Tongue (tissue), 2 donors: Measurements from ENCODE around the gene TMEM87B. TPM values are rescaled to one million over a fixed set of nuclear protein-coding genes. Genes with fewer than 3 reads are reported as not detected.
"Not testable (repeated sequence)": the region's sequence is repeated elsewhere in the genome, so short reads cannot be mapped to it uniquely, and the experiment has no call there.

Source experiments
- DNase-seq: peaks from one replicate; pipeline ENCODE4 v3.0.0-alpha.2; 2015
- total RNA-seq: library from RNA; depleted of rRNA; stranded (reverse); fragments of >200 nt; gene quantifications from one replicate; pipeline ENCODE4 v1.2.3, GENCODE V29; 2014

TMEM87B gene
- total RNA-seq, 1 donor from 2014 or later: 26.4 TPM

GRCh38 chr2:112133344-112133743, 78.3 kb downstream of the TMEM87B start:
- DNase-seq: no peak

DNA sequence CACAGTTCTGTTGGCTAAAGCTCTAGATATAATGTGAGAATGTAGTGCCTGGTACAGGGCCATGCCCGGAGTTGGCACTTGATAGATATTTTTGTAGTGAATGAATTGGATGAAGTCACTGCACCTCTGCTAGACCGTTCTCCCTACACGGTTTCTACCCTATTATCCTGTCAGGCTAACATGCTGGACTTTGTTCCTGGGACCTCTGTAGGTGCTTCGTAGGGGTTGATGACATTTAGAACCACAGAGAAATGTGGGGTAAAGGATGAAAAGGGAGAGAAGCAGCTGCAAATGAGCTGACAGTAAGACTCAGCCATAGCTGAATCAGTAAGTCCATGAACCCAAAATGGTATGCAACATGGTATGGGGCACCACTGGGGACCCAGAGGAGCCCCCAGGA, 79.1 kb downstream of the TMEM87B start:
- DNase-seq: no peak

- DNase-seq: no peak
Measured at GRCh38 chr2:112136096-112136495, 81.0 kb downstream of the TMEM87B start.

DNA sequence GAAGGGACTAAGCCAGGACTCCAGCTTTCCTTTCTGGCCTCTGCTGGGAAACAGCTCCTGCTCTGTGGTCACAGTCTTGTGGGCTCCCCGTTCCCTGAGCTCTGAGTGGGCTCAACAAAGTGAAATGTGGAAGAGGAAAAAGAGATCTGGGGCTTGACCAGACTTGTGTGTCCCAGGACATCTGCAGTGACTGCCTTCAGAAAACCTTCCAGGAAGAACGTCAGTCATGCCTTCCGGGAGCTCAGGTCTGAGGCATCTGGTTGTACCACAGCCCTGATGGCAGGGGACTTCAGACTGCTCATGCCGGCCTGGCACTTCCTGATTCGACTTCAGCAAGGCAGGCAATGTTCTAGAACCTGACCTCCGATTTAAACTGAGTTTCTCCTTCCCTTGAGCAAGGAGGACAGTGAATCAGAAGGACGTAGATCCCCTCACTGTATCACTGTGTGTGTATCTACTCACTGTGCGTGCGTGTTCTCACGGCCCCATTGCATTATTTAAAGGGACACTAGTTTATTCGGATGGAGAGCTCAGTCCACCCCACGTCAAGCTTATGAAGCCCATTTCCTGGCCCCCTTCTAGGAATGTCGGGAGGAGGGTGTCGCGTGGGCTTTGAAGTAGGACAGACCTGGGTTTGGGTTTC, 82.6 kb downstream of the TMEM87B start:
- DNase-seq: no peak

DNA sequence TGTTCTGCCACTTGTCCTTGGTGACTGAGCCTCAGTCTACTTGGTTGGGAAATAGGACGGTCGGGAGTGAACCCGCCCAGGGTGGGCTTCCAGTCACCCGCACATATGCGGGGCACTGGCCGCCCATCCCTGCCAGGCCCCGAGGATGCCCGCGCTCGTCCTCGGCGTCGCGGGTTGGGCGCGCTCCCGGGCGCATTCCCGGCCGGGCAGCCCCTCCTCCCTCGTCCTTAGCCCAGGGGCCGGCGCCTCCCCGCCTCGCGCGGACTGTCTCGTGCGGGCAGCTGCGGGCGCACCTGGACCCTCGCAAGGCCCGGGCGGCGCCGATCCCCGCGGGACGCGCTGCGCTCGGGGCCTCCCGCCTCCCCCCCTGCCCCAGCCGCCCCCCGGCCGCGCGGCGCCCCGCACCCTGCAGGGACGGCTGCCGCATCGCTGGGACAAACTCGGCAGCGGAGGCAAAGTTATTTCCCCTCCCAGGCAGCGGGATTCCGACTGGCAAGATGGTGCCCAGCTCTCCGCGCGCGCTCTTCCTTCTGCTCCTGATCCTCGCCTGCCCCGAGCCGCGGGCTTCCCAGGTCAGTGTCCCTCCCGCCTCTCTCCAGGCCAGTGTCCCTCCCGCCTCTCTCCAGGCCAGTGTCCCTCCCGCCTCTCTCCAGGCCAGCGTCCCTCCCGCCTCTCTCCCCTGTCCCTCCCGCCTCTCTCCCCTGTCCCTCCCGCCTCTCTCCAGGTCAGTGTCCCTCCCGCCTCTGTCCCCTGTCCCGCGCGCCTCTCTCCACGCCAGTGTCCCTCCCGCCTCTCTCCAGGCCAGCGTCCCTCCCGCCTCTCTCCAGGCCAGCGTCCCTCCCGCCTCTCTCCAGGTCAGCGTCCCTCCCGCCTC, 83.3 kb downstream of the TMEM87B start, which contains the start of gene FBLN7:
Gene FBLN7 (plus strand): TSS at position 227 of the 874 bp plus-strand sequence. CDS start 271 bp downstream, at position 498.
- peak; percentile 35 for DNase-seq

- DNase-seq: not testable (repeated sequence)
Measured at GRCh38 chr2:112139033-112139614, 84.1 kb downstream of the TMEM87B start.

DNA sequence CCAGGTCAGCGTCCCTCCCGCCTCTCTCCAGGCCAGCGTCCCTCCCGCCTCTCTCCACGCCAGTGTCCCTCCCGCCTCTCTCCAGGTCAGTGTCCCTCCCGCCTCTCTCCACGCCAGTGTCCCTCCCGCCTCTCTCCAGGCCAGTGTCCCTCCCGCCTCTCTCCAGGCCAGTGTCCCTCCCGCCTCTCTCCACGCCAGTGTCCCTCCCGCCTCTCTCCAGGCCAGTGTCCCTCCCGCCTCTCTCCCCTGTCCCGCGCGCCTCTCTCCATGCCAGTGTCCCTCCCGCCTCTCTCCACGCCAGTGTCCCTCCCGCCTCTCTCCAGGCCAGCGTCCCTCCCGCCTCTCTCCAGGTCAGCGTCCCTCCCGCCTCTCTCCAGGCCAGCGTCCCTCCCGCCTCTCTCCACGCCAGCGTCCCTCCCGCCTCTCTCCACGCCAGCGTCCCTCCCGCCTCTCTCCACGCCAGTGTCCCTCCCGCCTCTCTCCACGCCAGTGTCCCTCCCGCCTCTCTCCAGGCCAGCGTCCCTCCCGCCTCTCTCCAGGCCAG, 84.7 kb downstream of the TMEM87B start:
- not testable (repeated sequence) for DNase-seq

GRCh38 chr2:112140205-112140802, 85.2 kb downstream of the TMEM87B start:
- no peak for DNase-seq

DNA sequence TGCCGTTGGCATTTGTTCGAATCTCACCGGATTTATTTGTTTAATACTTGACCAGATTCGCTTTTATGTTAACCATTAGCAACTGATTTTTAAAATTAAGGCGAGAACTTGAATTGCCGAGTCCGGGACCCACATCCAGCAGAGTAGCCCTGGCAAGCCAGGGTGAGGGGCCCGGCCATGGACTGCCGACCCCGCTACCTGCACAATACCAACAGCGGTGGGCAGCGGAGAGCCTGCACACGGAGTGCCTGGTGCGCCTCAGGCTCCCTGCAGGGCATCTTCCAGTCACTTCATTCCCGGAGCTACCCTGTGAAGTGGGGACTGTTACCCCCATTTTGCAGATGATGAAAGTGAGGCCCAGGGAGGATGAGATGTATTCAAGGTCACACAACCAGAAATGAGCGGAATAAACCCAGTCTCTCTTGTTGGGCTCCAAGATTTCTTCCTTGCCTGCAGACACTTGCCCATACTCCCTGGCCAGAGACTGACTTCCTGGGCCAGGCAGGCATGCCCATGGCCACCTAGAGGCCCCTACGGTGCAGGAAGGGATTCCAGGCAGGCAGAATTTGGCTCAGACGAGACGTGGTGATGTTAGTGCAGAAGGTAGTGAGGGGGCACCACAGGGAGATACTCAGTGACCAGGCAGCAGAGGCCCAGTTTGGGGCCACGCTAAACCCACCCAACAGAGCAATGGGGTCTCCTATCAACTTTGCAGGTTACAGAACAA, 86.0 kb downstream of the TMEM87B start:
- no peak for DNase-seq

DNA sequence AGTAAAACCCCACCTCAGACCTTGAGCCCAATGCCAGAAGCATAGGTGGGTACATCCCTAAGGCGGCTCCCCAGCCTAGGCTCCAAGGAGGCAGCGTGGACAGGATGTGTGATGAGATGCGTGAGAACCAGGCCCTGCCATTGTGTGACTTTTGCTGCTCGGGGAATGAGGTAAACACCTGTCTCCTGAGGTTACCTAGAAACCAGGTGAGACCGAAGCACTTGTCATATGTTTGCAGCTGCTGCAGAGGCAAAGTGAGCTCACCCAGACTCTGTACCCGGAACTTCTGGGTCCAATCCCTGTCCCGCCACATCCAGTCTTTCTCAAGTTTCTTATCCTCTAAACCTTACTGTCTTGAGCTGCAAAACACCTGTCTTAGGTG, 86.5 kb downstream of the TMEM87B start:
- no peak for DNase-seq

DNA sequence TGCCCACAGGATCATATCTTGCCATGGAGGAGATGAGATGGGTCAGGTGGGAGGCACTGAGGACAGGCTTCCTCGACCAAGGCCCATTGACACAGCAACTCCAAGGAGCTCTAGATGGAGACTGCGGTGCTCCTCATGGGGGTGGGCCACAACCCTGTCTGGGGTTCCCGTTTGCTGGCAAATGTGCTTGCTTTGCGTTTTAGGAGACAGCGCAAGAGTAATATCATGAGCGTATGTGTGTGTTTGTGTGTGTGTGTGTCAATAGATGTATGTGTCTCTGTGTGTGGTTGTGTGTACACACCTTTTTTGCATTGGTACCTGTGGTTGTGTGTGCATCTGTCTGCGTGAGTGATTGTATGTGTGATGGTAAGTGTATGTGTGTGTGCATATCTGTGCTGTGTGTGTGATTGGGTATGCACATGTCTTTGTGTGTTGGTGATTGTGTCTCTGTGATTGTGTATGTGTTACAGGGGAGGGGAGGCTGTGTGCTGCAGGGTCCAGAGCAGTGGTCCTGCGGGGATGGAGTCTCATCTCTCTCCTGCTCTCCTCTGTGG, 87.5 kb downstream of the TMEM87B start:
- DNase-seq: no peak

GRCh38 chr2:112143150-112143549, 88.1 kb downstream of the TMEM87B start:
- DNase-seq: no peak

- DNase-seq: no peak
Measured at GRCh38 chr2:112144966-112145365, 89.9 kb downstream of the TMEM87B start.

DNA sequence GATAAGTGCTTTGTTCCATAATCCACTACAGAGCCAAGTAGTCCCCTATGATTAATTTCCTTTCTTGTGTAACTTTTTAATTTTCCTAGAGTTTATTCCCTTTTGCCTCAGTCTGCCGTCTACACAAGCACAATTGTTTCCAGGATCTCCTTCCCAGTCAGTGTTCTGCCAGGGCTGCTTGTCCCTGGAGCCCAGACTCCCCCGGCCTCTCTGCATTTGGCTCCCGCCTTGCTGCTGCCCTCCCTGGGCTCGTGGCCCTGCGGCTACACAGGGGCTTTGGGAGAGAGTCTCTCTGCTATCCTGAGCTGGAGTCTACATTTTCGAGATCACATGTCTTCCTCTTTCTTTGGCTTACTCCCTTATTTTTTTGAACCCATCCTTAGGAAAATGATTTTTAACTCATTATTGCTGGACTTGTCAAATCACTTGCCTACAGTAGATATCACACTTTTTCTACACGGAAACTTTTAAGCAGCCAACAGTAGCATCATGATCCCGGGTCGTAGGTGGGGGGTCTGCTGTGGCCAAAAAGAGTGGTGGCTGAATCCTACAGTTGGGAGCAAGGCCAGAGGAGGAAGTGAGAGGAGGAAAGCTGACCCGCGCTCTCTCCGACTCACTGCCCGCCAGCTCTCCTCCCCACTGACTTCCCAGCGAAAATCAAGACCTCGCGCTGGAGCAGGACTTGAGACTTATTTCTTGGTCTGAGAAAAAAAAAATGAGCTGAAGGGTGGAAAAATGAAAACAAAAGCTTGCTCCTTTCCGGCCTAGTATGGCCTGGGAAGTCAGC, 92.5 kb downstream of the TMEM87B start:
- DNase-seq: no peak

DNA sequence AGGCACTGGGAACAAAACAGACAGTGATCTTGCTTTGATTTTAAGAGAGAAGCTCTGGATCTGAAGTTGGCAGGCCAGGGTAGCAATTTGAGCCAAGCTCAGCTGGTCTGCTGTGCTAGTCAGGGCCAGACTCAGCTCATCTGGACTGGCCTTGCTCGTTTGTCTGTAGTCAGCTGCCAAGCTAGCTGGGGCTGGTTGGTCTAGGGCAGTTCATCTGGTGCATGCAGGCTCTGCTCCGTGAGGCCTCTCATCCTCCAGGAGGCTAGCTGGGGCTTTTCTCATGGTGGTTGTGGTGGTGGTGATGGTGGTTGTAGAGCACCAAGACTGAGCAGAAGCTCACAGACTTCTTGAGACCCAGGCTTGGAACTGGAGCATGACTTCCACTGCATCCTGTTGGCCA, 93.4 kb downstream of the TMEM87B start:
- DNase-seq: no peak

DNA sequence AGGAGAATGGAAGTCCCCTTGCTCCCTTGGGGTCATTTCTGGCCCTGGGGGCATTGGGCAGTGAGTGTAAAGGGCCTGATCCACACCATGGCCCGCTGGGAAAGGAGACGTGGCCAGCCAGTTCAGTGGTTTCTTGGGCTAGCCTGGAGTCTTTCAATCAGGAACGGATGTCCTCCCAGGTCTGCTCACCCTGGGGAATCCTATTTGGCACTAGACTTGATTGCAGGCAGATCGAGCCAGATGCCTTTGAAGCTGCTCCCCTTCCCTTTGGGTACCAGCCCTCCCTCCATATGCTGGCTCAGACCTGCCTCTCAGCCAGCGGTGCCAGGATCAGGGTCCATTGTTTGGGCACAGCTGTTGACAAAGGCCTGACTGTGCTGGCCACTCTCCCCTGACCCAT, 94.1 kb downstream of the TMEM87B start:
- no peak for DNase-seq

DNA sequence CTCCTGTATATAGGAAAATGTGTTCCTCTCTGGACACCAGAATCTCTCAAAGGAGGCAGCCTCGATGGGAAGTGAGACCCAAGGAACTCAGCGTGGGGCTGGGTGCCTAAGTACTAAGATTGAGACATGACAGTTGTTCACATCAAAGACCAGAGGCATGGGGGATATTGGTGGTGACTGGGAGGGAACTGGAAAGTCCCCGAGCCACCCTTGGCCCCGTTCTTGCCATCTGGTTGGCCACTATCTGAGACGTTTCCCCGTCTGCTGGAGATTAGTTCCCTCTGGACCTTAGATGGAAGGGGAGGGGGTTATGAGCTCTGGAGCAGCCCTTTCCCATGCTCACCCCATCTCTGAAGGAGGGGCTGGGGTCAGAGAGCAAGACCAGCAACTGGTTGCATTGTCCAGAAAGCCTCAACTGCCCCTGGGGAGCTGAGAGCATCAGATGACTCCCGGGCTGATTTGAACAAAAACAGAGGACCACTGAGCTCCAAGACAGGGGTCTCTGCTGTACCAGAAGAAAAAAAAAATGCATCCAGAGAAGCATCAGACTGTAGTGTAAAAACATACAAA, 94.9 kb downstream of the TMEM87B start:
- DNase-seq: no peak

GRCh38 chr2:112150447-112150846, 95.4 kb downstream of the TMEM87B start:
- DNase-seq: no peak

DNA sequence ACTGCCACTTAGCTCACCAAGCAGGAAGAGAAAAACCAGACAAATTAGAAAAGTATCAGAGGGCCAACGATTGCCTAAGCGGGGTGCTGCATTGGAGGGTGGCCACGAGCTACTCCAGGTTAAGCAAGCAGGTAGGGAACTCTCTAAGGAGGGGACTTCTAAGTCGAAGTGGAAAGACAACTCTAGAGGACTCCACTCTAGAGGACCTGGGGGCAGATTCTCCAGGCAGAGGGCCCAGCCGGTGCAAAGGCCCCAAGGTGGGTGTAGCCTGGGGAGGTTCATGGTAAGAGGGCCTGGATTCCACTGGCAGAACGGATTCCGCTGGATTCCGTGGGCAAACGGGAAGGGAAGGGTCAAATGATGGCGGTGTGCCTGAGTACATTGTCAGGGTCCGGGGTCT, 95.8 kb downstream of the TMEM87B start:
- no peak for DNase-seq

GRCh38 chr2:112151271-112151670, 96.2 kb downstream of the TMEM87B start:
- no peak for DNase-seq
